CD4-positive, alpha-beta T cell treated with Interleukin-4 for 4 hours (primary cell): ENCODE data around the gene LRRC75A.
"Not testable (repeated sequence)": the region's sequence is repeated elsewhere in the genome, so short reads cannot be mapped to it uniquely, and the experiment has no call there.

ENCODE experiments used
- DNase-seq: peaks from one replicate; pipeline ENCODE4 v3.0.0-alpha.2; 2020

The LRRC75A gene

DNA sequence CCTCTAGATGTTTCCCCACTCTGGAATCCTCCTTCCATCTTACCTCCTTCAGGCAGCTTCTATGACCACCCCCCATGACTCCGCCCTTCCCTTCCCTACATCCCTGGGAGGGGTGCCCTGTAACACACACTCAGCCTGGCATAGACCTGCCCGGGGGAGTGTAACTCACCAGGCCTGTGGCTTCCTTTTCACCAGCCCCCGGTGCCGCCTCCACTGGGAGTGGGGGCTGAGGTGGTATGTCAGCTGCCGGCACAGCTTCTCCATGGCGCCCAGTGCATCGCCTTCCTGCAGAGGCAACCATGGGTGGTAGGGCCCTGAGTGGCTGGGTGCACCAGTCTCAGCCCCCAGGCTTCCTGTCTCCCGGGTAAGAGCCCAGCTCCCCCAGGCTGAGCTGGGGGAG lies 44.3 kb downstream of the LRRC75A start:
- DNase-seq, result no peak

DNA sequence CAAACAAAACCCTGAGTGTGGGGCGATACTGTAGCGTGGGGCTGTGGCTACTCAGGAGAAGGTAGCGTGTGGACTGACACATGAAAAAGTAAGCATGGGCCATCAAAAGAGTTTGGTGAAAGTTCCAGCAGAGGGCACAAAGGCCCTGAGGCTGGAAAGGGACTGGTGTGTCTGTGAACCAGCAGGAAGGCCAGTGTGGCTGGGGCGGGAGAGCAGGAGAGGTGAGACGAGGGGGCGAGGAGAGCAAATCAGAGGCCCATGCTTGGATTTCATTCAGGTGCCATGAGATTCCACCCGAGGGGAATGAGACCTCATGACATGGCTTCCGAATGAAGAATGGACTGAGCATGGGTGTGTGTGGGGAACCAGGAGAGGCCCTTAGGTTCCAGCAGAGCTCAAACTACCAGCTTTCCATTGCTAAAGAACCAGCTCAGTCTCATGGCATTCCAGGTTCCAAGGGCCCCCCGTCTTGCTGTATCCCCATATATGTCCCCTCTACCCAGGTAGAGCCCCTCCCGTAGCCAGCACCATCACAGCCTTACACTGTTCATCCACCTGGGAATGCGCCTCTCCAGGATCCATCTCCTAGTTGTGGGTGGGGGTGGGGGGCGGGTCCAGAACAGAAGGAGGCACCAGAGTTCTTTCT lies 45.5 kb downstream of the LRRC75A start:
- no peak for DNase-seq

DNA sequence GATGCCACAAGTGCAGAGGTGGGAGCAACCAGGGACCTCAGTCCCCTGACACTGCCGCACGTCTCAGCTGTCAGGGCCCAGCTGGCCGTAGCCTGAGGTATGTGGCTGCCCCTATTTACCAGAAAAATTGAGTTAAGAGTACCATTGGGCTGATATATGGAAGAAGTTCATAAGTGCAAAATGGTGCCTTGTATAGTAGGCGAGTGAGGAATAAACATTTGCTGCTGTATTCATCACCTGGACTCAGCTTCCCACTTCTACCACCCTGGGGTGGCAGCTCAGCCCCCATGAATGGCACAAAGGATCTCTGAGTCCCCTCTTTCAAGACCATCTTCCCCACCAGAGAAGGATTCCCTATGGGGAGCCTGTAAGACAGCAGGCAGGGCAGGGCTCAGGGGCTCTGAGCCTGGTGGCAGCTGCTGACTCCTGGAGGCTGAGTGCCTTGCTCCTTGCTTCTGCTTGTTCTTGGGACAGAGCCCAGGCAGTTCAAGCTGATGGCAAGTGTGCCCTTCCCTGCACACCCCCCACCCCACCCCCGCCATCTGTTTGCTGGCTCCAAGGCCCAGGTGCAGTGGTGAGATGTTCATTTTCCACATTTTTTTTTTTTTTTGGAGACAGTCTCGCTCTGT lies 47.6 kb downstream of the LRRC75A start:
- DNase-seq, result no peak

DNA sequence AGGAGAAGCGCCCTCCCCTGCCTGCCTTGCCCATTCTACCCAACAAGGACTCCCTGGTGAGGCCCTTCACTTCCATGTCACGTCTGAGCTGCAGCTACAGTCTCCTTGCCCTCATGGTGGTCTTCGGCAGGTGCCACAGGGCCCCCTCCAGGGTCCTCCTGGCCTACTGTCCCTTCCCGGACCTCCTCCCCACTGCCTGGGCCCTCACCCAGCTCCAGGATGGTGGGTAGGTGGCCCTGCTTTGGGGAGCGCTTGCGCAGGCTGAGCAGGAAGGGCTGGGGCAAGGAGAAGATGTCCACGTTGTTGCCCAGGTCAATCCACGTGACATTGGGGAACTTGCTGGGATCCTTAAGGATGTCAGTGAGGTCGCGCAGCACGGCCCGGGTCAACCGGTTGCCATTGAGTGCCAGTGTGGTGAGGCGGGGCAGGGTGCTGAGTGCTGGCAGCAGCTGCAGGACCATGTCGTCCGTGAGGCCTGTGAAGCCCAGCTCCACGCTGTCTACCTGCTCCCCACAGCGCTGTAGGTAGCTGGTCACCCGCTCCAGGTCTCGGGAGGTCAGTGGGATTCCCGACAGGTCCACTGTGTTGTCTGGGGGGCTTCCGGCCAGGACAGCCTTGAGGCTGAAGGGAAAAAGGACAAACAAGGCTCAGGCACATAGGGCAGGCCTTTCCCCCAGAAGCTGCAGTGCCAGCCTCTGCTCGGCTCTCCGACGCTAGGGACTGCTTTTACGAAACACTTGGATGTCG lies 48.3 kb downstream of the LRRC75A start:
- DNase-seq, result no peak

DNA sequence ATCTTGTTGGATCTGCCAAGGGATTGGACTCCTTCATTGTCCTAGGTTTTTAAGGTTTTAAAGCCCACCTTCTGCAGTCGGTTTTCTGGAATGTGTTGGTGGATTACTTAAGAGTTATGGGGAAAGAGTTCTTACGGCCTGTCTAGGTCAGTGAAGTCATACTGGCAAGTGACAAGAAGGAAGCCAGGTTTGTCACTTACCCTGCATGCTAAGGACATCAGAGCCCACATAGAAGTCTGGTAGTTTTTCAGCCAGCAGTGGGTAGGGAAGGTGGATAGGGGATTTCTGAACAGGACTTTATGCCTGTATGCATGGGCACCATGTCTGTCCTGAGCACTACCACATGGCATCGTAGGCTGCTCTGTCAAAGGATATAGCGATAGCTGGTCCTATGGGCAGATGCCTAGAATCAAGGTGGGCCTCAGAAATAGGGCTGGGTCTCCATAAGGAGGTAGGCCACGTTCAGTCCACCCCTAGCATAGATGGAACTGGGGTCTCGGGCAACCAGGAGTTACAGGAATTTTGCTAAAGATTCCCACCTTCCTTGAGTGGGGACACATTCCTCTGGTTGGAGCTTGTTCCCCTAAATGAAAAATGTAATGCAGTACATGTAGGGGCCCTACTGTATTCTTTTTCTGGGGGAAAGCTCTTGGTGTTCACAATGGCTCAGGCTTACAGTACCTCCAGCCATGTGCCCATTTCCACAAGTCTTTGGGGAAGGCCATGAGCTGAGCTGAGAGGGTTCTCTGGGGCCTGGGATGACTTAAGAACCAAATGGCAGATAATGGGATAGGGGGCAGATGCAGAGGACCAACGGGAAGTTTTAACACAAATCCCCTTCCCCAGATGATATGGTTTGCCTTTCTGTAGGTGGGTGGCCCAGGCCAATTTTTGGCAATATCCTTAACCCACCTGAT lies 49.1 kb downstream of the LRRC75A start:
- no peak for DNase-seq

DNA sequence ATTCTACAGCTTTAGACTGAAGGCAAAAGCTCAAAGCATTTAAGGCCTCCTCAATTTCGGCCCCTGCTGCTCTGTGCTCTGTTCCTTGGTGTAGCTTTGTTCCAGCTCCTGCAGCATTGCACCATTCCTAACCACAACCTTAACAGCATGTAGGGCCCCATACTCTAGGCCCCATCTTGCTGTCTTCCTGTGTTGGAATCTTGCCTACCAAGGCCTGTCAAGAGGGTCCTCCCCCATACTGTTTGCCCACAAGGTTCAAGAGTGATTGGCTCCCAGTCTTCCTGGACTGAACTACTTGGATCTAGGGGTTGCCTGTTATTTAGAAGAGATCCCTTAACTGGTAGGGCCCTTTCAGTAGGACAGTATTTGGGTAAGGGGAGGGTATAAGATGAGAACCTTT lies 49.9 kb downstream of the LRRC75A start:
- DNase-seq, result no peak

DNA sequence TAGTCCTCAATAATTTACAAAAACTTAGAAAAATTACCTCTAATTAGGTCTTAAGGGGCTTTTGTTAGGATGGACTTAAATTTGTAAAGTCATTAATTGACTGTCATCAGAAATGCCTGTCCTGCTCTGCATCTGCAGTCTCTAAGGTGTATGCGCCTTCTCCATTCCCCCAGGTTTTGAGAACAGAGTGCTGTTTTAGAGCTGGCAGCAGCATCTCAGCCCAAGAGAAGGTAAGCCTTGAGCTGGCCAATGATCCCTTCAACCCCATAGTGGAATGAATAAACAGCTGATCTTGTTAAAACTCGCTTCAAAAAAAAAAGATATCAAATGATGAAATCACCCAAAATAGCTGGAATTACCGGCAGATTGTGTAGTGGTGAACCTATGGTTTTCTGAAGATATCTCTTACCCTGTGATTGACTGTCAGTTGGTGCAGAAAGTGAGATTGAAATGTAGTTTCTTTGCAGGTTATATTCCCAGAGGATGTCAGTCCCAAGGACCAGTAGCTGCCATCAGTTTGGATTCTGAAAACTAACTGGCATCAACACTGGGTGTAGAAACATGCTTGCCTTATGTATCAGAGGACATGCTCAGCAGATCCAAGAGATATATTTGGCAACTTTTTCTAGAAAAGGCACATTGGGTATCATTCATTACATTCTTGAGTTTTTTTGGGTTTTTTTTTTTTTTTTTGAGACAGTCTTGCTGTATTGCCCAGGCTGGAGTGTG lies 50.9 kb downstream of the LRRC75A start:
- no peak for DNase-seq

DNA sequence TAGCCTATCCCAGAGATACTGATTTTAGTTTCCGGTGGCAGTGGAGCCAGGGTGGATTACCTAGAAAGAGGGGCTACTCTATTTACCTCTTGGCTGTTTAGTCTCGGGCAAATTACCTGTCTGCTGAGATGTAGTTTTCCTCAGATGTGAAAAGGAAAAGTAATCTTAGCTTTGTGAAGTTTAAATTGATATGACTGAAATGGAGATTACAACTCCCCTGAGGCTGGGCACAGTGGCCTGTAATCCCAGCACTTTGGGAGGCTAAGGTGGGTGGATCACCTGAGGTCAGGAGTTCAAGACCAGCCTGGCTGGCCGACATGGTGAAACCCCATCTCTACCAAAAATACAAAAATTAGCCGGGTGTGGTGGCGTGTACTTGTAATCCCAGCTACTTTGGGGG lies 51.6 kb downstream of the LRRC75A start:
- not testable (repeated sequence) for DNase-seq

DNA sequence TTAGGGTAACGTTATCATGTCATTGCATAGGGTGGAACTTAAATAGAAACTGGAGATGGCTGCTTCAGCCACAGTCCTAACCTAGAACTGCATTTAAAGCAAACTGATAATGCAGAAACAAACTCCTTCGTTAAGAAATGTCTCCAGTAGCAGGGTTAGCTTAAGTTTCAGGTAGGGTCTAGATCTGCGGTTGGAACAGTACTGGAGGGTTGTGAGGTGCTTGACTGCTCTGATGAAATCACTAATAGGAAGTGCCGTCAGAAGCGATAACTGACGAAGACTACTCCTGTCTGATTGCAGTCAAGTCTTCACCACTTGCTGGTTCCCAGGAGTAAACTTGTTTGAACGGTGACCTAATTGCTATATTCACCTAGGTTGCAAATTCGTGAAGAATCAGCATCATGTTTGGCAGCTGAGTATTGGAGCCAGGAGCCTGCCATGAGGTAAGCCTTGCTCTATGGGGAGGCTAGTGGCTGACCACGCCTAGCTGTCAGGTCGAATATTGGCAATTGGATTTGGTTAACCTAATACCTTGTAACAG lies 52.1 kb downstream of the LRRC75A start:
- DNase-seq, result peak; percentile 50

DNA sequence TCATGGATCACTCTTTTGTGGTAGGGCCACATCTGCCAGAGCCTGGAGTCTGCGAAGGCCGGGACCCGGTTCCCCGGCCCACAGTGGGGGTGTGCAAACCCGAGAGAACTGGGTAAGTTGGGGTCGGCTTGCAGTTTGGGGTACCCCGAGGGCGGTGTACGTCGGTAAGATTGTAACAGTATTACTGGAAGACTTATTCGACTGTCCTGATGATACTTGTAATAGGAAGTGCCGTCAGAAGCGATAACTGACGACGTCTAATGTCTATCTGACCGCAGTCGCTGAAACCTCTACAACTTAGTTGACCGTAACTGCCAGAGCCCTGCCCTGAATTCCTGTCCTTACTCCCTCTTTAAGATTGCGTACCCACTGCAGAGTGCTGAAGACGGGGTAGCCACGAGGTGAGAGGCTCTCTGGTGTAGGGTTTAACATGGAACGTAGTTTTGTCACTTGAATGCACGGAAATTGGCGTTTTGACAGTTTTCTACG lies 52.6 kb downstream of the LRRC75A start:
- peak; percentile 24 for DNase-seq

DNA sequence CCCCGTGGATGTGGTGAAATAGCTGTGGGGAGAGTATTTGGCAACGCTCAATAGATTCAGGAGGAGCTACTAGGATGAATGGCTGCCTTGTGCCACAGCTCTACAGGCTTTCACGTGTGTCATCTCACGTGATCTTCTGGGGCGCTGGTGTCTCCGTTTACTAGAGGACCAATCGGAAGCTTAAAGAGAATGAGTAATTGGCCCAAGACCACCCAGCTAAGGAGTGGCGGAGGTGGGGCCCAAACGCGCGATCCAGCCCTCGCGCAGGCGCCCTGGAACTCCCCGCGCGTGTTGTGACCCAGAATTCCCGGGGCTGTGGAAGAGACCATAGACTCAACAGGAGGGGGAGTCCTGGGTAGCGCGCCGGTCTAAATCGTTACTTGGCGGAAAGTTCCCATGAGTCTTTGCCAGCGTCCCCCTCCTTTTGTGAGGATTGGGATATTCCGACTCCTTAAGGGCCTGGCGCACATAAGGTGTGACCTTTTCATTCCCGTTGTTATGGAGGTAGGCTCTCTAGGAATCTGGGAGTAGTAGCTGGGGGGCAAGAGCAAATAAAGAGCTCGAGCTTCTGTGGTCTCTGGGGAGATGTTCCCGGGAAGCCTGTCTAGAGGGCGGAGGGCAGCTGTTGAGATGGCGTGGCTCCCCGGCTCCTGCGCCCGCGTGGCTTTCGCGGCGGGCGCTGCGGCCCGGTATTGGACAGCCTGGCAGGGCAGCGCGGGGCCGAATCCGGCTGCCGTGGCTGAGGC lies 53.3 kb downstream of the LRRC75A start:
- DNase-seq, result peak; percentile 99

DNA sequence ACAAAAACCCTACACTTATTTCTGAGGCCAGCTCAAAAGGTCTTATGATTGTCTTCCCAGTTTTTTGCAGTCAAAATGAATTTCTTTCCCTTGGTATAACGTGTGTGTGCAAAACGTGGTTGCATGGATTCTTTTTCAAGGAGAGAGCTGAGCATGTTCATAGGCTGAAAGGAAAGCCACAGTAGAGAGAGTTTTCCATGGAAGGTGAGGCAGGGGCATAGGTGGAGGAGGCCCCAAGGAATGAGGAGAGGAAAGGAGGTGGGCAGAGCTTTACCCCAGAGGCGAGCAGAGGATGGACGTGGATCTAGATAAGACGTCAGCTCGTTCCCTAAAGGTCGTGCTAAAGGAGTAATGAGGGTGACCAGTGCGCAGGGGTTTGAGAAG lies 53.8 kb downstream of the LRRC75A start:
- no peak for DNase-seq

DNA sequence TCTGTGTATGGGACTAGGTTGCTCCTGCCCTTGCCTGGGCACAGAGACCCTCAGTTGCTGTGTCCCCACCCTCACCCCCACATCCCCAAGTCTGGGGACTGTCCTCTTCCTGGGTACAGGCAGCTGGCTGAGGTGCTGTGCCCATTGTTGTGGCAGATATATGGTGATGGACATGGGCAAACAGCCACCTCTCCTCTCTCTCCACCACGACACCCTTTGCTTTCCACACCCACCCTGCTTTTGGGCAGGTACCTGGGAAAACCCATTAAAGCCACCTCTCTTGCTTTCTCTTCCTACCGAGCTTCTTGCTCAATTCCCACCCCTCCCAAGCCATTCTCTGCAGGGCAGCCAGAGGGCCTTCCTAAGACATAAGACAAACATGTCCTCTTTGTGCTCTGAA lies 54.9 kb downstream of the LRRC75A start:
- DNase-seq, result no peak

DNA sequence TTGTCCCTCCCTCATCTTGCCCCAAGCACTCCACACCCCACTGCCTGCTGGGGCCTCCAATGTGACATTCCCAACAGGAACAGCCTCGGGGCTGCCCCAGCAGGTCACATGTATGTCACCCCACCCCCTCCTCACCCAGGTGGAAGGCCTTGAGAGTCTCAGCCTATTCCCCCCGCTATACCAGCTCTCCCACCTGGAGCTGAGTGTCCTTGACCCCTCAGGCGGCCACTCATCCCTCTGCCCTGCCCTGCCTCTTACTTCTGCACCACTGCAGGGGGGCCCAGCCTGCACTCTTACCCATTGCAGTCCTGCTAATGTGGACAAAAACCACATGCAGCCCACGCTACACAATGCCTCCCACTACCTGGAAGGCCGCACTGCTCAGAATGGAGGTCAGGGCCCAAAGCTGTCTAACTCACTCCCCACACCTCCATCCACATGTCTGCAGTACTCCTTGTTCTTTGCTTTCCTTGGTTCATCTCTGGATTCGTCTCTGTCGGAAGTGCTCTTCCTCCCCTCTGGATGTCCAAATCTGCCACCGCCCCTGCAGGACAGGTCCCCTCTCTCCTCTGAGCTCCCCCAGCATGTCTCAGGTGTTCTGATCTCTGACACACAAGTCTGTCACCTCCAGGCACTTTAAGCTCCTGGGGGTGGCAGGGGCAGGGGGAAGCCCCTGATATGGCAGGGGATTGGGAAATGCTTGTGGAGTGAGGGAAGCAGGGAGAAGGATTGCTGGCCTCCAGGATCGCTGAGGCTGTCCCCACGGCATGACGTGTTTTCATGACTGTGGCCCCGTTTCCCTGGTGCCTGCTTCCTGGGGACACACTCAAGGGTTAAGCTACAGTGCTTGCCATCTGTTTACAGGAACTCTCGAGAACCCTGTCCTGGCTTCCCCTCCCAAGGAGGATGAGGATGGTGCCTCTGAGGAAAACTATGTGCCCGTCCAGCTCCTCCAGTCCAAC lies 55.8 kb downstream of the LRRC75A start:
- DNase-seq, result no peak

DNA sequence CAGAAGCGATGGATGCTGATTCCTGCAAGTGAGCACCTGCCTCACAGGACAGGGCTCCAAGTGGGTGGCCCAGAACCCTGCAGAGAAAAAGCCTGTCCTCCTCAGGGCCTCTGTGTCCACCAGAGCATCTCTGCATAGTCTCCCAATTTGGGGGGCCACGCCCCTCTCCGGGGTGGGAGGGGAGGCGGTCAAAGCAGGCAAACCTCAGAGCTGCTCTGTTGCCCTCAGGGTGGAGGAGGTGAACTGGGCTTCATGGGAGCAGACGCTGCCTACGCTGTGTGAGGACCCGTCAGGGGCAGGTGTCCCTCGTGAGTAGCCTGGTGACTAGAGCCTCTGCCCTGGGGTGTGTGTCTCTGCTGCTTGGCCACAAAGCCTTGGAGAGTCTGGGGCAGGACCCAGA lies 57.3 kb downstream of the LRRC75A start:
- no peak for DNase-seq

DNA sequence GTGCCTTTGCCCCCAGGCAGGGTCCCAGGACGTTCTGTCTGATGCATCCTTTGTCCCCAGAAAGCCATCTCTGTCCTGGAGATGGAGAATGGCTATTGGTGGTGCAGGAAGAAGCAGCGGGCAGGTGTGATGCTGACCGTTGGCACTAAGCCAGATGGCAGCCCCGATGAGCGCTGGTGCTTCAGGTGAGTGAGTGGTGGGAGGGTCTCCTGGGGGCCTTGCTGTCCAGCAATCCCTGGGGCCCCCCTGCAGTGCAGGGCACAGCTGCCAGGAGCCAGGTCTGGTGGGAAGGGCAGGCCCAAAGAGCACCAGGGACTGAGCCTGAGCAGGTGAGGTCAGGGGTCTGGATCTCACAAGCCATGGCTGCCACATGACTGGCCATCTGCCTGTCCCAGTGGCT lies 58.5 kb downstream of the LRRC75A start:
- no peak for DNase-seq

DNA sequence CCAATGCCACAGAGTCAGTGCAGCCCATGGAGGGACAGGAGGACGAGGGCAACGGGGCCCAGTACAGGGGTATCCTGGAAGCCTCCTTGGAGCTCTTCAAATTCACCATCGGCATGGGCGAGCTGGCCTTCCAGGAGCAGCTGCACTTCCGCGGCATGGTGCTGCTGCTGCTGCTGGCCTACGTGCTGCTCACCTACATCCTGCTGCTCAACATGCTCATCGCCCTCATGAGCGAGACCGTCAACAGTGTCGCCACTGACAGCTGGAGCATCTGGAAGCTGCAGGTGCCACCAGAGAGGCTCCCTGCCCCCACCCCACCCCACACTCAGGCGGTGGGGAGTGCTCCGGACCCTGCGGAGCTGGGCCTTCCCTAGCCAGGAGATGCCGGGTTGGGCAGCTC lies 60.0 kb downstream of the LRRC75A start:
- no peak for DNase-seq

DNA sequence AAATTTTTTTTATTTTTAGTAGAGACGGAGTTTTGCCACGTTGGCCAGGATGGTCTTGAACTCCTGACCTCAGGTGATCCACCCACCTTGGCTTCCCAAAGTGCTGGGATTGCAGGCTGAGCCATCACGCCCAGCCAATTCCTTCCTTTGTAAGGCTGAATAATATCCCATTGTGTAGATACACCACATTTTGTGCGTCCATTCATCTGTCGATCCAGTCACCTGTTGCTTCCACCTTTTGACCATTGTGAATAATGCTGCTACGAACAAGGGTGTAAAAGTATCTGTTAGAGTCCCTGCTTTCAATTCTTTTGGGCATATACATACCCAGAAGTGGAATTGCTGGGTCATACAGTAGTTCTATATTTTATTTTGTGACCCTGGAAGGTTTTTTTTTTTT lies 61.3 kb downstream of the LRRC75A start:
- no peak for DNase-seq

DNA sequence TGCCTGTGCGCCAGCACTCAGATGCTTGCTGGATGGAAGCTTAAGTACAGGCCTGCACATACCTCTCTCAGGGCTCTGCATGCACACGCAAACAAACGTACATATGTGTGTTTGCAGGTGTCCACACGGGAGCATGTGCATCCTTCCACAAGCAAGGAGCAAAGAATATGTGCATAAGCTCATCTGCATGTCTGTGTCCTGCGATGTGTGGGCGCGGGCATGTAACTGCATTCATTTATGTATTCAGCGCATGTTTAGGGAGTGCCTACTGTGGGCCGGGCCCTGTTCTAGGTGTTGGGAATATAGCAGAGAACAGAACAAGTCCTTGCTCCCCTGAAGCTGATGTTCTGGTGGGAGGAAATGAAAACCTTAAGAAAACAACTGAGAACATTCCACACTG lies 62.9 kb downstream of the LRRC75A start:
- no peak for DNase-seq
